NOMO-1 (cell line): Measurements from ENCODE around the gene THSD1.
"Not testable (repeated sequence)": the region's sequence is repeated elsewhere in the genome, so short reads cannot be mapped to it uniquely, and the experiment has no call there.

ENCODE experiments used
- DNase-seq, 2 experiments: peaks; one replicate each; lab custom pipeline; 2025; ENCODE audit not compliant: unreplicated experiment in 2 of 2; lab: John Stamatoyannopoulos, UW

THSD1 gene

DNA sequence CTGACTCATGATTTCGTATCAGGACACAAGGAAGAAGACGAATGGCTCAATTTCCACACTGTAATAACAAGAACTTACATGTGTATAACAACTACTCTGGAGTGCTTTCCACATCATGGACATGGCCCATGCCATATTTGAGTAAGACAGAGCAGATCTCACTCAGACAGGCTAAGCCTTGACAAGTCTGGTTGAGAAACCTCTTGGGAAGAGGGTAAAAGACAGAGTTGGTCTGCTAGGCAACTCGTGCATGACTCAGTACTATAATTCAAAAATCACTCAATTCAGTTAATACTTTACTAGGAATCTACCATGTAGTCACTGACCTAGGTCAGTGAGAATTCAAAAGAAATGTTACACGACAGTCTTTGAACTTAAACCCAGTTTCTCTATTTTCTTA, 5.7 kb upstream of the THSD1 start:
- no peak for DNase-seq

DNA sequence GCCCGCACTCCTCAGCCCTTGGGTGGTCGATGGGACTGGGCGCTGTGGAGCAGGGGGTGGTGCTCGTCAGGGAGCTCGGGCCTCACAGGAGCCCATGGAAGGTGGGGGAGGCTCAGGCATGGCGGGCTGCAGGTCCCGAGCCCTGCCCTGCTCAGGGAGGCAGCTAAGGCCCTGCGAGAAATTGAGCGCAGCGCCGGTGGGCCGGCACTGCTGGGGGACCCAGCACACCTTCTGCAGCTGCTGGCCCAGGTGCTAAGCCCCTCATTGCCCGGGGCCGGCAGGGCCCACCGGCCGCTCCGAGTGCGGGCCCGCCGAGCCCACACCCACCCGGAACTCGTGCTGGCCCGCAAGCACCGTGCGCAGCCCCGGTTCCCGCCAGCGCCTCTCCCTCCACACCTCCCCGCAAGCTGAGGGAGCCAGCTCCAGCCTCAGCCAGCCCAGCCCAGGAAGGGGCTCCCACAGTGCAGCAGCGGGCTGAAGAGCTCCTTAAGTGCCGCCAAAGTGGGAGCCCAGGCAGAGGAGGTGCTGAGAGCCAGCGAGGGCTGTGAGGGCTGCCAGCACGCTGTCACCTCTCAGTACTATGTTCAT, 2.2 kb upstream of the THSD1 start:
- DNase-seq = not testable (repeated sequence)

DNA sequence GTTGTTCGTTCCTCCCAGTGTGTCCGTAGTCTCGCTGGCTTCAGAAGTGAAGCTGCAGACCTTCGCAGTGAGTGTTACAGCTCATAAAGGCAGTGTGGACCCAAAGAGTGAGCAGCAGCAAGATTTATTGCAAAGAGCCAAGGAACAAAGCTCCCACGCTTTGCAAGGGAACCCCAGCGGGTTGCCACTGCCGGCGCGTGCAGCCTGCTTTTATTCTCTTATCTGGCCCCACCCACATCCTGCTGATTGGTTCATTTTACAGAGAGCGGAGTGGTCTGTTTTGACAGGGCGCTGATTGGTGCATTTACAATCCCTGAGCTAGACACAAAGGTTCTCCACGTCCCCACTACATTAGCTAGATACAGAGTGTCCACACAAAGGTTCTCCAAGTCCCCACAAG, 1.5 kb upstream of the THSD1 start:
- DNase-seq = not testable (repeated sequence)

DNA sequence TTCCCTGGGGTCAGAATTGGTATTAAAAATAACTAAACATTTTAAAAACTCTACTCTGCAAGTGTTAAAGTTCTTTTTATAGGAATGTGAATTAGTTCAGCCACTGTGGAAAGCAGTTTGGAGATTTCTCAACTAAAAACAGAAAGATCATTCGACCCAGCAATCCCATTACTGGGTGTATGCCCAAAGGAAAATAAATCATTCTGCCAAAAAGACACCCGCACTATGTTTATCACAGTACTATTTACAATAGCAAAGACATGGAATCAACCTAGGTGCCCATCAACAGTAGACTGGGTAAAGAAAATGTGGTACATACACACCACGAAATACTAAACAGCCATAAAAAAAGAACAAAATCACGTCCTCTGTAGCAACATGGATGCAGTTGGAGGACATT, 657 bp upstream of the THSD1 start:
- no peak for DNase-seq

DNA sequence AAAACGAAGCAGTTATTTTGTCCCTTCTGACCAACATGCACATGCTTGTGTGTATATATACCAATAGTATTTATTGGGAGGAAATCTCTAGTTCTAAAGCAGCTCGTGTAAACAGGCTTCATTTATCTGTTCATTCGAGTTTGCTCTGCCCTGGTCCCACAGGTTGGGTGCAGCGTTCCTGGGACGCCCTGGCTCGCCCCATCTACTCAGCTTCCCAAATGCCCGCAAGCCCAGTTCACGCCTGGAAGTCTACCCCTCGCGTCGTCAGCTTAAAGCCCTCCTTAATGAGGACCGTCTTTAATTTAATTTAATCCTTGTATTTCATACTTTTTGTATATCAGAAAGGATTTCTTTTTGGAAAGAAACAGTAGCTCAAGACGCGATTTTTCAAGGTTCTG, 604 bp downstream of the THSD1 start:
- DNase-seq = no peak

DNA sequence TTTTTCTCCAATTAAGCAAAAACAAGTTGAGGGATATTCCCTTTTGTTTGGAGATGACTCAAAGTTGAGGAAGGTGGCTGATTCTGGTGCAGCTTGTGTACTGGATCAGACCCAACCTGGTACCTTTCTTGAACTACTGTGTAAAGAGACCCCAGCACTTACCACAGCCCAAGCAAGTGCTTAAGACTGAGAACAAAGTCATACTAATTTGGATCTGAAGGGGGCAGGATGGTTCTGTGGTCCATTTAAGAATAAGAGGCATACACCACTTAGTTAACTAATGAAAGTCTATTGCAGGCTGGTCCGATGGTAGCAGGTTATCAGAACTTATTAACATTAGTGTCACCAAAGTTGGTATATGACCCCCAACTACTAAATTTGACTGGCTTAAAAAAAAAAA, 6.3 kb downstream of the THSD1 start:
- no peak for DNase-seq

DNA sequence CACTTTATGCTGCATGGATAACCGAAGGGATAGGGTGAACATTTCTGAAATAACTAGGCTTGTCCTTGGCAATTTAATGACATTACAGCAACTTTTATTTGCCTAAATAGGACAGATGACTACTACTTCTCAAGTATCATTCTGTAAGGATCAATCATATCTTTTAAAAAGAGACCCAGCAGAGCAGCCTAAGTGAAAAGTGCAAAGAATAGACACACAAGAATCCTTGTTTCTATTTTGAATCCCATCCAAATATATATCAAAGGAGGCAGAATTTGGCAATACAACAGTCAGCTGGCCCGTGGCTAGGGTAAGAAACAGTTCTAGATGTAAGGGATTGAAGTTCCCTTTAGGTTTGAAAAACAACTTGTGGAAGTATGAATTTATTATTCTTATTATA, 6.9 kb downstream of the THSD1 start:
- no peak for DNase-seq

DNA sequence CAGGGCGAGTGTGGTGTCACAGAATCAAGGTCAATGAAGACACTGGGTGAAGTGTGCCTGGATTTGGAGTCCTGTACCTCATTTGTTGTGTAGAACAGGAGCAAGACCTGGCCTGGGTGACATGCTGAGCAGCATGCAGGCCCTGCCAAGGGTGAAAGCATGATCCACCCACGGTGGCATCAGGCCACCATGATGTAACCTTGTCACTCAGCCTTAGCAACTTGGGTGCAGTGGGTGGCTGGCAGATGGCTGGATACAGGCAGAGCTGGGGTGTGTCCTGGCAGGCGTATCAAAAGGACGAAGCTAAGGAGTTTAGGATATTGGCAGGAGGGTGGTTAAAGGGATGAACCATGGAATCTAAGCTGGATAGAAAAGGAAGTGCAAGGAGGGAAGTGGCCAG, 10.3 kb downstream of the THSD1 start:
- DNase-seq = no peak

DNA sequence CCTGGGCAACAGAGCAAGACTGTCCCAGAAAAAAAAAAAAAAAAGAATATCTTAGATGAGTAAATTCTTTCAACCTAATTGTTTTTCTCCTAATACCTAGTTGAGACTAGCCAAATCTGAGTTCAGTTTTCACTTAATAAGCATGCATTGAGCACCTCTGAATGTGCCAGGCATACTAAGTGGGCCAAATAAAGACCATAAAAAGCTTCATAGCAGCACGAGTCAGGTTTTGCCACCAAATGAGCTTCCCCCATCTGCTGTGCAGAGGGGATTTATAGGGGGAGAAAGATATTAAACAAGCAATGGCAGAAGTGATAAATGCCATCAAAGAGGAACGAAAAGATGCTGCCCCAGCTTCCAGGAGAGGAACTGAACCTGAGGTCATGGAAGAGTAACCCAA, 11.4 kb downstream of the THSD1 start:
- DNase-seq = no peak

DNA sequence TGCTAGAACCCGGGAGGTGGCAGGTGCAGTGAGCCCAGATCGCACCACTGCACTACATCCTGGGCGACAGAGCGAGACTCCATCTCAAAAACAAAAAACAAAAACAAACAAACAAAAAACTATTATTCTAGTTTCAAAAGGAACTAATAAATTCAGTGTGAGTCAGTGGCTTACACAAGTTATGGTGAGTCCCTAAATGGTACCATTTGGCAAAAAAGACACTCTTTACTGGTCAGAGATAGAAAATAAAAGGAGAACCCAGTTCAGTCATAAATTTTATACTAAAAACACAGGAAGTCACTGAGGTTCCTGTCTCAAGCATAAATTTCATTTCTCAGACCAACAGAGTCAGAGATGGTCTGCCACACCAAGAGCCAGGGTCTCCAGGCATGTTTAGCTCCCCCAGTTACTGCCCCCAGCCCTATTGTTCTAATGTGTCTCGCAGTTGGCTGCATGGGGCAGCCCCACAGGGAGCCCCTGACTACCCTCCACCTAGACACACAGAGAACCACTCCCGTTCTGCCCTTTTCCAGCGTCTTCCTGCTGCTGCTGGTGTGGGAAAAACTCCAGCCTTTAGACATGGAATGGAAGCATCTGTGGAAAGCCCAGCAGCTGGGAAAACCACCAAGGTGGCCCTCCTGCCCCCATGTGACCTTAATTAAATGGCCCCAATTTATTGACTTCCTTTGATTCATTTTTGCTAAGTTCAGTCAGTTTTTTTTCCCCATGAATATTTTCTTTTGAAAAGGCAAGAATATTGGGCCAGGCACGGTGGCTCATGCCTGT, 12.2 kb downstream of the THSD1 start:
- DNase-seq = no peak

DNA sequence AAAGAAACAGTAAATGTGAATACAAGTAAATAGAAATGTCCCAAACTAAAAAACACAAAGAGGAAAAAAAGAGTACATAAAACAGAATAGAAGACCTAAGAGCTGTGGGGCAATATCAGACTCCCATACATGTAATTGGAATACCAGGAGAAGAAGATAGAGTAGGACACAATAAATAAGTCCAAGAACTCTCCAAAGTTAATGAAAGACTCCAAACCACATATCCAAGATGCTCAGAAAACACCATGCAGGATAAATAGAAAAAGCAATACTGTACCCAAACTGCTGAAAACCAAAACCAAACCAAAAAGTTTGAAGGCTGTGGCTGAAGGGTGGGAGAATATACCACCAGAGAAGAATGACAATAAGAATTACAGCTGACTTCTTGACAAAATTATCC, 18.3 kb downstream of the THSD1 start:
- DNase-seq = no peak

DNA sequence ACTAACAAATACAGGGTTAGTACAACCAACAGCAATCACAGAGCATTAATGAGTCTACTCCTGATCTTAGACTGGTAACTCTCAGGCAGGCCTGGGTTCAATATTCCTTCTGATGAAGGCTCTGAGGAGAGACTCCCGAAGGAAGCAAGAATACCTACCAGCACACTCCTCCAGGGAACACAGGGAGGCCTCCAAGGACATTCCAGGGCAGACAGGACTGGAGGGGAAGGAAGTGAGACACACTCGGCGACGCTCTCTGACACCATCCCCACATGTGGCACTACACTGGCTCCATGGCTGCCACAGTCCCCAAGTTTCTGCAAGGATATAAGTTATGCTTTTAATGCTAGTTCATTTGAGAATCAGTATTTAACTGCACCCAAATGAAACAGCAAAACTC, 20.1 kb downstream of the THSD1 start:
- no peak for DNase-seq

DNA sequence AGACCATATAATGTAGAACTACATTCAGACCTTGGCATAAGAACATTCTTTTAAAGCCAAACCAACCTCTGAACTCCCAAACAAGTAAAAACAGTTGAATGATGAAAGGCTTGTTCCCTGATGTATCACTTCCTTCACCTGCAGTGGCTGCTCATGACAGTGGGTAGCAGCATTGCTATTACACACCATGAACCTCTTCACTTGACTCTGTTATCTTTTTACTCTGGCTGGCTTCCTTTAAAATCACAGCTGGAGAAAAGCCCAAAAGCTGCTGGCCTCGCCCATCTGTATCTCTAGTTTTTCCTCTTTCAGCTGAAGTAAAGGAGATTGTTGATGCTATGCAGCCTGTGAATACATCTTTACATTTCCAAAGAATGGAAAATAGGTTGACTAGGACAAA, 22.6 kb downstream of the THSD1 start:
- no peak for DNase-seq

DNA sequence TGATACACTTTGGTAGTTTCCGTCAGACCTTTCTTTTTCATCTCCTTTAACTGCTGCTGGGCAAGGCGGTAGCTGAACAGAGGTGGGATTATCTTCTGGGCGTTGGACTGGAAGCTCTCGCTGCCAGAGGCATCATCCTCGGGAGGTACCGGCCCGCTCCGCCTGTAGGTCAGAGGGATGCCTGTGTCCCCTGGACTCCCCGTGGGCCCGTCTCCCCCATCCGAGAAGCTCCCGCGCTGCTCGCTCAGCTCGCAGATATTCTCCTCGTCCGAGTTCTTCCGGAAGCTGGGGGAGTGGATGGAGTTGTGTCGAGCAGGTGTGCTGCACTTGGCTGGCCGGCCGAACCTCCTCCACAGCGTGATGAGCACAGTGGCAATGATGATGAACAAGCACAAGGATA, 27.7 kb downstream of the THSD1 start:
- no peak for DNase-seq

DNA sequence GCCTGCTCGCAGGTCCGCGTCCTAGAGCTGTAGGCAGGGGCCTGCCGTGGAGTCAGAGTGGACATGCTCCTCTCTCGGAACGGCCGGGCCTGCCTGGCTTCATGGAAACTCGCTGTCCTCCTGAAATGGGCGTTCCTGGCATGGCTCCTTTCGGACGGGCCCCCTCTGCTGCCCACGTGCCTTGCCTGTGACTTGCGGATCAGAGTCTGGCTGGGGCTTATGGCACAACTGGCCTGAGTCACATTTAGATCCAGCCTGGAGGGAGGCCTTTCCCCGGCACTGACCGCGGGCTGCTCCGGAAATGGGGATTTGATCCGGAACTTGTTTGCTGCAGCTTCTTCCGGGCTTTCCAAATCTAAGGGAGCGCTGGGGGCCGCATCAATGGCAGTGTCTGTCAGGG, 28.1 kb downstream of the THSD1 start:
- DNase-seq = no peak

DNA sequence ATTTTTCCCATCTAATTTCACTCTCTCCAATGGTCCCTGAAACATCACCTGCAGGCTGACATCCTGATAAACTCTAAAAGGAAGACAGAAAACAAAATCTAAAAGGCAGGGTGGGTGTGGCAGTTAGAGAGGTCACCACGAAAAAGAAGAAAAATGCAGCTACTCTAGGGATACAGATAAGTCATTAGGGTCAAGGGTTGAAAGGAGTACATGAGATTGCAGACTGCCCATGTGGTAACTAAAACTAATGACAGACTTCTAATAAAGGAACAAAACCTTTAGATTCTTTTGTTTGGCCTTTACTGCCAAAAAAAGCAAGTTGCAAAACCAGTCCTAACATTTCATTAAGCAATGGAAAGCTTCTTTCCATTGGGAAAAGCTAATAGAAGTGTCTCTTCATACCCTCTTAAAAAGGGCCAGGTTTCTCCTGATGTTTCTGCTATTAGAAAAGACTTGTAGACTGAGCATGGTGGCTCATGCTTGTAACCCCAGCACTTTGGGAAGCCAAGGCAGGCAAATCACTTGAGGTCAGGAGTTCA, 31.0 kb downstream of the THSD1 start:
- no peak for DNase-seq

DNA sequence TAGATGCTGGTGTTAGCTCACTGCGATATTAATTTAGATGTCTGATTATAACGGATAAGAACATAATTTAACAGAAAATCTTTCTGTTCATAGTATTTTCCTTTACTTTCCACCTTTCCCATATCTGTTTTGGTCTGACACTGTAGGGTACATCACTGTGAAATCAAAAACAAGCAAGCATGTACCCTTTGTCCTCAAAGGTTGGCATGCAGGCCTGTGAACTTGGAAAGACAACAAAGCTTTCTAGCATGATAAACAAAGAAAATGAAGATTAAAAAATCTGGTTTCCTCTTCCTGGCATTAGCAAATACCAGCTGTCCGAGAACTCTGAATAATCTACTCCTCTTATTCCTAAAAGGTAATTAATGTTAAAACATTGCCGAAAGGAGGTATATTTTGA, 31.6 kb downstream of the THSD1 start:
- no peak for DNase-seq

DNA sequence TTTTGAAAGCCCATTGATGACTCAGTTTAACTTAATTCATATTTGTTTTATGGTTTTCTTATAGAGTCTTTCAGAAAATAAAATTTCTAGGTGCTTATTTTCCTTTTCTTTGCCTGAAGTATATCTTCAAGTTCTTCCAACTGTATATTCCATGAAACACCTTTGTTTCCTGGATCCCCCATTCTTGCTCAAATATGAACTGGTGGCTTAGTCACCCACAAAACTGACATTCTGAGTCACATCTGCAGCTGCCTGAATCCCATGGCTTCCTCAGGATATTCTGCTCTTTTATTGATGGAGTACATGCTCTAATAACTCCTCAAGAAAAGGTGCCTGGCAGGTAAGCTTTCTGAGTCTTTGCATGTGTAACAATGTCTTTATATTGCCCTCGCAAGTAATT, 32.7 kb downstream of the THSD1 start:
- DNase-seq = not testable (repeated sequence)

DNA sequence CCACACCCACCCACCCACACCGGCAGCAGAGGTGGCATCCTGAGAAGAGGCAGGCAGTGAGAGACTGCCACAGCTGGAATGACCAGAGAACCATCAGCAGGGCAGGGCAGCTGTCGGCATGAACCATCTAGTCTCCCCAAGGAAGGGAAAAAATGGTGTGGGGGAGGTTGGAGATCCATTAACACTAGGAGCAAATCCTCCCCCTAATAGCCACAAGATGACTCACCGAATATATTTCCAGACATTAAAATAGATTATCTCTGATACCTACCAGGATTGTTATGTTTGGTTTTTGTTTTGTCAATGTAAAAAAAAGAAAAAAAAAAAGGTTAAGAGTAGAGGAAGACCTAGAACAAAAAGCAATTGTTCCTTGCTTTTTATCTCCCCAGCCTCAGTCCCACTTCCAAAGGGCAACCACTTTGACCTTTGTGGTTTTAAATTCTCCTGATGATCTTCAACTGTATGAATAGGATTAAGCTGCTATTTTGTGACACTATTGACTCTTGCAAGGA, 34.2 kb downstream of the THSD1 start:
- no peak for DNase-seq

DNA sequence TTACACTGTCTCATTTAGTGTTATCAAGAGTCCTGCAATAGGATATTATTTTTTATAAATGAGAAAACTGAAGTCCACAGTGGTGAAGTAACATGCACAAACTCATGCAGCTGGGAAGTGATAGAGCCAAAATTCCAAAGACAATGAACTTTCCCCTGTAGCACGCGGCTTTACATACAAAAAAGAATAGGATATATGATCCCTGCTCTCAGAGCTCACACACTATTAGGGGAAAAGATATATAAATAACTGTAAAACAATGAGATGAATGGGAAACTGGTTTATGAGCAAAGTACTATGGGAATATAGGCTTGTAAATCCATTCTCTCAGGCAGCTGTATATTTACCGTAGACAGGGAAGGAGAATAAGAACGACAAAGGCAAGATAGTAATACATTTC, 39.7 kb downstream of the THSD1 start:
- DNase-seq = no peak

DNA sequence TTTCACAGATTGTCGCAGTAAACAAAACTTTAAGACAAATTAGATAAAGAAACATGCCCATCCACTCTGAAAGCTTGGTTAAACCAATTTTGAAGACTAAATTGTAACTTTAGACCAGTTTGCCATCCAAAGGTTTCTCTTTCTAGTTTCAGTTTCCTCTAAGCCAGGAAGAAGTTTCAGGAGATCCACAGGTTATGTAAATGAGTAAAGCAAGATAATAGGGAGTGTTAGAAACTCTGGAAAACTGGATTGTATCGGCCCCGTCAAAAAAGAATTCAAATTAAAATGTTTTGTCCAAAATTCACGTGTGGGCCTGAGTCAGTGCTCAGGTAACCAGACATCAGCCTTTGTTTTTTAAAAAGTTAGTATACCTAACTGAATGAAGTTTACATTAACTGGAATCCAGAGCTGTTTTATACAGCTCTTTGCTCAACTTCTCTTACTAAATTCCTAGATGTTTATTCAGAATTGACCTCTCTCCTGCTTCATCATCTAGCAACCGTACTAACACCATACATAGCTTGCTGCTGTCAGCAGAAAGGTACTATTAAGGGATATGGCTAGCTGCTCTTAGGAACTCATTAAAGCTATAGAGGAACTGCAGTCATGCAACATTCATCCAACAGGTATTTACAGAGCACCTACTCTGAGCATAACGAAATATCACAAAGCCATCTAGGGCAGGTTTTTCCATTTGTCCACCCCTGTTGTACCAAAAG, 43.6 kb downstream of the THSD1 start:
- not testable (repeated sequence) for DNase-seq

DNA sequence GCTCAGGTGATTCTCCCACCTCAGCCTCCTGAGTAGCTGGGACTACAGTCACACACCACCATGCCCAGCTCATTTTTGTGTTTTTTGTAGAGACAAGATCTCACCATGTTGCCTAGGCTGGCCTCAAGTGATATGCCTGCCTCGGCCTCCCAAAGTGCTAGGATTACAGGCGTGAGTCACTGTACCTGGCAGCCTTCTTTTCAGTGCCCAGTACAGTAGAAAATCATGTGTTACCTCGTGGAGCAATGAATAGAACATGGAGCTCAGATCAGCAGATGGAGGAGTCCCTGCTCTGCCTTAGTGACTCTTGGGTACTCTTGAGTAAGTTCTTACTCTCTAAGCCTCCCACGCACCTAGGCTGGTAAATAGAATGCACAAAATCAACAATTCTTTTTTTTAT, 44.7 kb downstream of the THSD1 start:
- DNase-seq = no peak
